ENCODE results near the gene DDX6.
"Not testable (repeated sequence)": the region's sequence is repeated elsewhere in the genome, so short reads cannot be mapped to it uniquely, and the experiment has no call there.

DDX6 gene

DNA sequence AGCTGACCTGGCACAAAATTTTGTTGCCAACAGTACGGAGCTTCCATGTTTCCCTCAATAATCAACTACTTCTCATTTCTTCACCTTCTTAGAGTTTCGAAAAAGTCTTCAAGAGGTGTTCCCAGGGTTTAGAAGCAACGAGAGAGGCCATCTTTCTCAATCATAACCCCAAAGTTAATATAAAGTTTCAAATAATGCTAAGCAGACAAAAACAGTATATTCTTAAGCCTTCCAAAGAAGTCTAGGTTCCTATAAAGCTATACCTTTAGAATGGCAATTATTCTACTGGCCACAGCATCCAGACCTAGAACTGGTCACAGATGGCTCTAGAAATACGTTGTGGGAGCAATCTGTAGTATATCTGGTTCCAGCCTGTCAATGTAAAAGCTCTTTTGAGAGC lies 16.9 kb downstream of the DDX6 start:
- TF ChIP-seq, protein P1, sequence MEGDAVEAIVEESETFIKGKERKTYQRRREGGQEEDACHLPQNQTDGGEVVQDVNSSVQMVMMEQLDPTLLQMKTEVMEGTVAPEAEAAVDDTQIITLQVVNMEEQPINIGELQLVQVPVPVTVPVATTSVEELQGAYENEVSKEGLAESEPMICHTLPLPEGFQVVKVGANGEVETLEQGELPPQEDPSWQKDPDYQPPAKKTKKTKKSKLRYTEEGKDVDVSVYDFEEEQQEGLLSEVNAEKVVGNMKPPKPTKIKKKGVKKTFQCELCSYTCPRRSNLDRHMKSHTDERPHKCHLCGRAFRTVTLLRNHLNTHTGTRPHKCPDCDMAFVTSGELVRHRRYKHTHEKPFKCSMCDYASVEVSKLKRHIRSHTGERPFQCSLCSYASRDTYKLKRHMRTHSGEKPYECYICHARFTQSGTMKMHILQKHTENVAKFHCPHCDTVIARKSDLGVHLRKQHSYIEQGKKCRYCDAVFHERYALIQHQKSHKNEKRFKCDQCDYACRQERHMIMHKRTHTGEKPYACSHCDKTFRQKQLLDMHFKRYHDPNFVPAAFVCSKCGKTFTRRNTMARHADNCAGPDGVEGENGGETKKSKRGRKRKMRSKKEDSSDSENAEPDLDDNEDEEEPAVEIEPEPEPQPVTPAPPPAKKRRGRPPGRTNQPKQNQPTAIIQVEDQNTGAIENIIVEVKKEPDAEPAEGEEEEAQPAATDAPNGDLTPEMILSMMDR (IDR thresholded peaks at IDR 0.05; ENCODE audit: borderline replicate concordance, insufficient read depth, low read depth, low read length) = no peak
- no peak overlapping the region for H3K4me3 ChIP-seq (ENCODE audit: low read depth, low read length)

DNA sequence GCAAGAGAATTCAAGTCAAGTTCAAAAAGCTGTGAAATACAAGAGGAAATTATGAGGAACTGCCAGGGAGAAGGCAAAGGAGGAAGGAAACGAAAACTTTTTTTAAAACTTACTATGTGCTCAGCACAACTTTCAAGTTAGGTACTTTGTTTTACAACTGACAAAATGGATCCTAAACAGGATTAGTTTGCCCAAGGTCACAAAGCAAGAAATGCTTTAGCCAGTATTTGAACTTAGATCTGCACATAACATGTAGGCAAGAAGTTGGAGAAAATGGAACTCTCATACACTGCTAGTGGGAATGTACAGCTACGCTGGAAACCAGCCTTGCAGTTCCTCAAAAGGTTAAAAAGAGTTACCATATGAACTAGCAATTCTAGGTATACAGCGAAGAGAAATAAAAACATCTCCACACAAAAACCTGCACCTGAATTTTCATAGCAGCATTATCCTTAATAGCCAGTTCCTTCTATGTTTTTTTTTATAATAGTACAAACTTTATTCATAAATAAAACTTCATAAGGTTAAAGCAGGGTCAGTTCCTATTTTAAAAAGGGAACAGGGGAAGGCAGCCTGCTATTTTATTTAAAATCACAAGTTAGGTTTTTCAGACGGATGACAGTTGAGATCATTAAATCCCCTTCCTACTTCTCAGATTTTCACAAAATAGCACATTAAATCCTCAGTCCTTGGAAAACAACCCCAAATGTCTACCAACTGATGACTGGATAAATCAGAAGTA lies 19.2 kb downstream of the DDX6 start:
- TF ChIP-seq, protein P1 (IDR thresholded peaks at IDR 0.05; ENCODE audit: borderline replicate concordance, insufficient read depth, low read depth, low read length) = no peak
- H3K4me3 ChIP-seq (ENCODE audit: low read depth, low read length) = no peak overlapping the region

DNA sequence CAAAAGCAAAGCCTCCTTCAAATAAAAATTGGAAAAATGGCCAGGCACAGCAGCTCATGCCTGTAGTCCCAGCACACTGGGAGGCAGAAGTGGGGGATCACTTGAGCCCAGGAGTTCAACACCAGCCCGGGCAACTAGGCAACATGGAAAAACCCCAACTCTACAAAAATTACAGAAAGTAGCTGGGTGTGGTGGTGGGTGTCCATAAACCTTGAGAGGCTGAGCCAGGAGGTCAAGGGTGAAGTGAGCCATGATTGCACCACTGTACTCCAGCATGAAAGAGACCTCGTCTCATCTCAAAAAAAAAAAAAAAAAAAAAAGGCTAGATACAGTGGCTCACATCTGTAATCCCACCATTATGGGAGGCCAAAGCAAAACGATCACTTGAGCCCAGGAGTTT lies 22.3 kb downstream of the DDX6 start:
- H3K4me3 ChIP-seq (ENCODE audit: low read depth, low read length) = no peak overlapping the region
- TF ChIP-seq, protein P1 (IDR thresholded peaks at IDR 0.05; ENCODE audit: borderline replicate concordance, insufficient read depth, low read depth, low read length) = no peak

DNA sequence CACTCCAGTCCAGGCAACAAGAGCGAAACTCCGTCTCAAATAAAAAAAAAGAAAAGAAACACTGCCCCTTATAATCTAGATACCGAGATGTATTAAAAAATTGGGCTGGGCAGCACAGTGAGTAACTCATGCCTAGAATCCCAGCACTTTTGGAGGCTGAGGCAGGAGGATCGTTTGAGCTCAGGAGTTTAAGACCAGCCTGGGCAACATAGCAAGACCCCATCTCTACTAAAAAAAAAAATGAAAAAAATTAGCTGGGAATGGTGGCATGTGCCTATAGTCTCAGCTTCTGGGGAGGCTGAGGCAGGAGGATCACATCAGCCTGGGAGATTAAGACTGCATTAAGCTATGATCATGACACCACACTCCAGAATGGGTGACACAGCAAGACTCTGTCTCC lies 24.9 kb downstream of the DDX6 start:
- no peak overlapping the region for H3K4me3 ChIP-seq (ENCODE audit: low read depth, low read length)
- TF ChIP-seq, protein P1 (IDR thresholded peaks at IDR 0.05; ENCODE audit: borderline replicate concordance, insufficient read depth, low read depth, low read length) = no peak

DNA sequence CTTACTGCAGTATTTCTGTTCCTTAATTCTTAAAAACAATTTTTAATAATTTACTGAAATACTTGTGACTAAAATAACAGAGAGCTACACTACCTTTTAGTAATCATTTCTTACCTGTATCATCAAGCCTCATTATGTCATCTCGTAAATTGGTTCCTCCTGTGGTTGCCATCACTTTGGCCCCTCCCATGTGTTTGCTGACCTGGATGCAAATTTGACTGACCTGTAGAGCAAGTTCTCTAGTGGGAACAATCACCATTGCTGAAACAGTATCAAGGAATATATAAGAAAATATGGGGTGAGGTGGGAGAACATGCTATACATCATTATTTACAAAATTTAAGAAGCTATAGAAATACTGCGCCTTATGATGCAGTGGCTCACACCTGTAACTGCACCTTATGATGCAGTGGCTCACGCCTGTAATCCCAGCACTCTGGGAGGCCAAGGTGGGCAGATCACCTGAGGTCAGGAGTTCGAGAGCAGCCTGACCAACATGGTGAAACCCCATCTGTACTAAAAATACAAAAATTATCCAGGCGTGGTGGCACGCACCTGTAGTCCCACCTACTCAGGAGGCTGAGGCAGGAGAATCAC lies 25.8 kb downstream of the DDX6 start:
- H3K4me3 ChIP-seq (ENCODE audit: low read depth, low read length) = not testable (repeated sequence)

DNA sequence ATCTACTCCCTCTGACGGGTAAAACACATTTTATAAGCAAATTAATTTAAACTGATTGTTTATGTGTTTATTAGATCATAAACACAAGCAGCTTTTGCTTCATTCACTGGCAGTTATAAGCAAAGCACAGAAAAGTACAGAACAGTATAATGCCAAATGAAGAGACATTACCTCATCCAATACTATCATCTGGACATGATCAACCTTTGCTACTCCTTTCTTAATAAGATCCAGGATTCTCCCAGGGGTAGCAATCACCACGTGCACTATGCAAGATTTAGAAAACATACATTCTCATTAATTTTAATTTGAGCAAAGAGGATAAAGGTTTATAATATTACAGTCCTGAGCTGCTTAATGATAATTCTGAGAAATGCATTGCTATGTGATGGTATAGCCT lies 27.9 kb downstream of the DDX6 start:
- no peak overlapping the region for H3K4me3 ChIP-seq (ENCODE audit: low read depth, low read length)
- TF ChIP-seq, protein P1 (IDR thresholded peaks at IDR 0.05; ENCODE audit: borderline replicate concordance, insufficient read depth, low read depth, low read length) = no peak

DNA sequence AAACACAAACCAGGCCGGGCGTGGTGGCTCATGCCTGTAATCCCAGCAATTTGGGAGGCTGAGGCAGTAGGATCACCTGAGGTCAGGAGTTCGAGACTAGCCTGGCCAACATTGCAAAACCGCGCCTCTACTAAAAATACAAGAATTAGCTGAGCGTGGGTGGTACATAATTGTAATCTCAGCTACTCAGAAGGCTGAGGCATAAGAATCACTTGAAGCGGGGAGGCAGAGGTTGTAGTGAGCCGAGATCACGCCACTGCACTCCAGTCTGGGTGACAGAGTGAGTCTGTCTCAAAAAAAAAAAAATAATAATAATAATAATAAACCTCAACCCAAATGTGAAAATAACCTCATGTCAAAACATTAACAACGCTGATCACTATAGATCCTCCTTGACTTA lies 29.0 kb downstream of the DDX6 start:
- H3K4me3 ChIP-seq (ENCODE audit: low read depth, low read length) = not testable (repeated sequence)

DNA sequence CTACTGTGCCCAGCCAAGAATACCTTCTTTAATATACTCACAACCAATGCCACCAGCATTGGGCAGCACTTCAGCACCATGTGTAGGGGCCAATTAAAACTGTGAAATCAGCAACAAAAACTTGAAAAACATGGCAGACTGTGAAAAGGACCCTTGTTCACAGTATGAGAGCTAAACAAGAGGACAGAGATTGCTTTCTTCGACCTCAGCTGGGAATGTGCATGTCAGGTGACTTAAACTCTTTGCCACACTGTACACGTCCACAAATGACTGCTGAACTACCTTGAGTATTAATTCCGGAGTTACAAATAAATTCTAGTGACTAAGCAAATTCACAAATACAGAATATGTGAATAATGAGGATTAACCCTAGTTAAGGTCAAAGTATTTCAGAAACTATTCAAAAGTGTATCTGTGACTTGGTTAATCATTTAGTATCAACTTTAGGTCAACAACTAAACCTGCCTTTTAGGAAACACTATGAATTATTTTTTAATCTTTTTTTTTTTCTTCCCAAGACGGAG lies 33.0 kb downstream of the DDX6 start:
- TF ChIP-seq, protein P1 (IDR thresholded peaks at IDR 0.05; ENCODE audit: borderline replicate concordance, insufficient read depth, low read depth, low read length) = no peak
- H3K4me3 ChIP-seq (ENCODE audit: low read depth, low read length) = no peak overlapping the region
